Caco-2 (cell line): ENCODE results near the gene ADCY1. TPM values are rescaled to one million over a fixed set of nuclear protein-coding genes. Genes with fewer than 3 reads are reported as not detected.
A peak's percentile ranks its signal among the peaks of the same experiment; 100 is the strongest.

Experiments
- BruUV-seq: library from RNA; stranded (reverse); fragments of 400-500 nt; replicated peaks from 2 replicates; lab custom pipeline; 2021; lab: Mats Ljungman, UMichigan
- CTCF ChIA-PET: fragments of 300-600 bp; sonication (Branson Sonifier 250); formaldehyde crosslinking; loops from one replicate; lab custom pipeline; 2022; ENCODE audit warnings: antibody characterized with exemption; lab: Charles Lee
- POLR2A ChIA-PET: fragments of 300-600 bp; sonication (Branson Sonifier 250); formaldehyde crosslinking; loops from one replicate; lab custom pipeline; 2022; ENCODE audit warnings: antibody characterized with exemption; lab: Charles Lee
- DNase-seq, 2 experiments: peaks; one replicate each; pipeline versions ENCODE4 v3.0.0 to v3.0.0-alpha.2; 2020 to 2022
- H3K27me3 ChIP-seq: replicated peaks from 2 replicates; pipeline ENCODE4 v1.6.0; 2011; ENCODE audit warnings: low read length; ENCODE audit not compliant: control insufficient read depth, insufficient read depth
- H3K36me3 ChIP-seq: 2 replicates; pipeline ENCODE4 v1.5.1; 2011; ENCODE audit warnings: low read length; ENCODE audit not compliant: control insufficient read depth, insufficient read depth
- H3K4me1 ChIP-seq: fragments of 250-450 bp; sonication (Bioruptor Pico); 2 replicates; pipeline ENCODE4 v1.5.1; 2020; ENCODE audit warnings: mild to moderate bottlenecking
- H3K4me3 ChIP-seq: 2 replicates; pipeline ENCODE4 v1.5.1; 2011; ENCODE audit warnings: low read depth, mild to moderate bottlenecking, control low read depth, low read length
- H3K9me3 ChIP-seq: fragments of 250-450 bp; sonication (Bioruptor Pico); 2 replicates; pipeline ENCODE4 v1.5.1; 2020; ENCODE audit warnings: mild to moderate bottlenecking, moderate library complexity
- H3K27ac Mint-ChIP-seq: one replicate; pipeline ENCODE4 v1.8.0; 2022; ENCODE audit warnings: mixed read lengths; ENCODE audit not compliant: unreplicated experiment
- H3K27me3 Mint-ChIP-seq: one replicate; pipeline ENCODE4 v1.8.0; 2022; ENCODE audit warnings: mixed read lengths; ENCODE audit not compliant: insufficient read depth, unreplicated experiment
- H3K36me3 Mint-ChIP-seq: one replicate; pipeline ENCODE4 v1.8.0; 2022; ENCODE audit warnings: mild to moderate bottlenecking, mixed read lengths; ENCODE audit not compliant: insufficient read depth, unreplicated experiment
- H3K4me1 Mint-ChIP-seq: one replicate; pipeline ENCODE4 v1.8.0; 2022; ENCODE audit warnings: low read depth, mixed read lengths; ENCODE audit not compliant: unreplicated experiment
- H3K4me3 Mint-ChIP-seq: one replicate; pipeline ENCODE4 v1.8.0; 2022; ENCODE audit warnings: mild to moderate bottlenecking, moderate library complexity, mixed read lengths; ENCODE audit not compliant: unreplicated experiment
- H3K9me3 Mint-ChIP-seq: one replicate; pipeline ENCODE4 v1.8.0; 2022; ENCODE audit warnings: mixed read lengths; ENCODE audit not compliant: unreplicated experiment
- CTCF ChIP-seq, 2 experiments: fragments of 200-600 bp in 1 of 2; IDR thresholded peaks; 1 replicate in 1 of 2; 2 replicates in 1 of 2; pipeline versions ENCODE4 v1.5.1 to v1.8.0; 2011 to 2022; ENCODE audit warnings: antibody characterized with exemption in 1 of 2, control low read depth in 1 of 2, inconsistent platforms in 1 of 2, low read depth in 1 of 2, low read length in 1 of 2, mild to moderate bottlenecking in 1 of 2, moderate library complexity in 1 of 2; ENCODE audit not compliant: insufficient read depth in 1 of 2, severe bottlenecking in 1 of 2, unreplicated experiment in 1 of 2
- intact Hi-C: fragments of 100-400 bp; cut with micrococcal nuclease; formaldehyde crosslinking; loops from one replicate; pipeline ENCODE4 v1.10.0; 2022; ENCODE audit not compliant: unreplicated experiment
- total RNA-seq: library from RNA; stranded (reverse); gene quantifications from 2 replicates; pipeline ENCODE4 v1.2.3, GENCODE V29; 2022

Gene ADCY1
- total RNA-seq, 1 experiment from 2014 or later: 2.9 TPM

- H3K9me3 Mint-ChIP-seq: no peaks in the 10 kb centered on the region
- H3K4me3 Mint-ChIP-seq: peak overlapping the region; percentile 57
- H3K36me3 Mint-ChIP-seq: peaks cover 6% of the 10 kb centered on the region
- CTCF ChIA-PET: interaction anchor here (0.5 kb wide), 1 partner anchor 1726 kb away, joined by 5 read pairs; no protein-coding TSS in a partner anchor
- H3K27ac Mint-ChIP-seq: no peak overlapping the region
- H3K27me3 Mint-ChIP-seq: peaks cover 17% of the 10 kb centered on the region
- H3K4me1 ChIP-seq: no peaks in the 10 kb centered on the region
- POLR2A ChIA-PET: no interaction called here
- no peak for TF ChIP-seq CTCF (IDR thresholded peaks at IDR 0.05; ENCODE audit: insufficient read depth in 1 of 2, low read depth in 1 of 2, low read length in 1 of 2, severe bottlenecking in 1 of 2, unreplicated experiment in 1 of 2)
- no peaks in the 10 kb centered on the region for H3K4me1 Mint-ChIP-seq
- BruUV-seq: no TSS peak
- peak in 1 of 2 experiments; percentile 20 for DNase-seq
- H3K27me3 ChIP-seq: no peaks in the 10 kb centered on the region; the same call in 1 of the 2 replicates
- H3K4me3 ChIP-seq: peak overlapping the region; percentile 44
- no peaks in the 10 kb centered on the region for H3K9me3 ChIP-seq
- intact Hi-C loops: no loop called here
- no peaks in the 10 kb centered on the region for H3K36me3 ChIP-seq
Observed at GRCh38 chr7:45575501-45576248, 1.5 kb downstream of the ADCY1 start.

- H3K9me3 ChIP-seq: no peaks in the 10 kb centered on the region
- ChIA-PET CTCF (no interaction called here), POLR2A (no interaction called here)
- H3K27ac Mint-ChIP-seq: no peak overlapping the region
- H3K27me3 Mint-ChIP-seq: peaks cover 17% of the 10 kb centered on the region
- intact Hi-C loops: no loop called here
- no peaks in the 10 kb centered on the region; the same call in 1 of the 2 replicates for H3K27me3 ChIP-seq
- H3K4me1 ChIP-seq: no peaks in the 10 kb centered on the region
- no peaks in the 10 kb centered on the region for H3K4me1 Mint-ChIP-seq
- no peaks in the 10 kb centered on the region for H3K9me3 Mint-ChIP-seq
- peaks cover 6% of the 10 kb centered on the region for H3K36me3 Mint-ChIP-seq
- BruUV-seq: no TSS peak
- no peak overlapping the region for H3K4me3 ChIP-seq
- TF ChIP-seq CTCF (IDR thresholded peaks at IDR 0.05; ENCODE audit: insufficient read depth in 1 of 2, low read depth in 1 of 2, low read length in 1 of 2, severe bottlenecking in 1 of 2, unreplicated experiment in 1 of 2): no peak
- no peaks in the 10 kb centered on the region for H3K36me3 ChIP-seq
- peak in 1 of 2 experiments; percentile 21 for DNase-seq
- no peak overlapping the region for H3K4me3 Mint-ChIP-seq
Observed at GRCh38 chr7:45576249-45576929, 2.2 kb downstream of the ADCY1 start.

GRCh38 chr7:45578022-45578421, 3.9 kb downstream of the ADCY1 start:
- Mint-ChIP-seq H3K27me3 (peaks cover 12% of the 10 kb centered on the region), H3K27ac (no peak overlapping the region), H3K36me3 (peaks cover 6% of the 10 kb centered on the region), H3K9me3 (no peaks in the 10 kb centered on the region), H3K4me3 (no peak overlapping the region), H3K4me1 (no peaks in the 10 kb centered on the region)
- Histone ChIP-seq H3K4me3 (no peak overlapping the region), H3K36me3 (no peaks in the 10 kb centered on the region), H3K27me3 (no peaks in the 10 kb centered on the region; the same call in 1 of the 2 replicates), H3K4me1 (no peaks in the 10 kb centered on the region), H3K9me3 (no peaks in the 10 kb centered on the region)
- POLR2A ChIA-PET: no interaction called here
- TF ChIP-seq CTCF (IDR thresholded peaks at IDR 0.05; ENCODE audit: insufficient read depth in 1 of 2, low read depth in 1 of 2, low read length in 1 of 2, severe bottlenecking in 1 of 2, unreplicated experiment in 1 of 2): no peak
- CTCF ChIA-PET: no interaction called here
- DNase-seq: no peak
- intact Hi-C loops: no loop called here
- no TSS peak for BruUV-seq
